HG02623 (cell line): ENCODE results near the gene CD74.
A peak's percentile ranks its signal among the peaks of the same experiment; 100 is the strongest.

Experiments
- ATAC-seq: cut with Tn5 transposase; IDR thresholded peaks from one replicate; pipeline ENCODE4 v1.9.1; 2021; ENCODE audit warnings: moderate library complexity; ENCODE audit not compliant: unreplicated experiment

CD74 gene

GRCh38 chr5:150397782-150398721 lies 14.7 kb downstream of the CD74 start:
- ATAC-seq = no peak

GRCh38 chr5:150397146-150397781 lies 15.4 kb downstream of the CD74 start:
- no peak for ATAC-seq

DNA sequence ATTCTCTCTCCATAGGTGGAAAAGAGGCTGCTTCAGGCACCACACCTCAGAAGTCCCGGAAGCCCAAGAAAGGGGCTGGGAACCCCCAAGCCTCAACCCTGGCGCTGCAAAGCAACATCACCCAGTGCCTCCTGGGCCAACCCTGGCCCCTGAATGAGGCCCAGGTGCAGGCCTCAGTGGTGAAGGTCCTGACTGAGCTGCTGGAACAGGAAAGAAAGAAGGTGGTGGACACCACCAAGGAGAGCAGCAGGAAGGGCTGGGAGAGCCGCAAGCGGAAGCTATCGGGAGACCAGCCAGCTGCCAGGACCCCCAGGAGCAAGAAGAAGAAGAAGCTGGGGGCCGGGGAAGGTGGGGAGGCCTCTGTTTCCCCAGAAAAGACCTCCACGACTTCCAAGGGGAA lies 16.4 kb downstream of the CD74 start:
- ATAC-seq = no peak

- no peak for ATAC-seq
Observed at GRCh38 chr5:150395688-150395975, 17.1 kb downstream of the CD74 start.

DNA sequence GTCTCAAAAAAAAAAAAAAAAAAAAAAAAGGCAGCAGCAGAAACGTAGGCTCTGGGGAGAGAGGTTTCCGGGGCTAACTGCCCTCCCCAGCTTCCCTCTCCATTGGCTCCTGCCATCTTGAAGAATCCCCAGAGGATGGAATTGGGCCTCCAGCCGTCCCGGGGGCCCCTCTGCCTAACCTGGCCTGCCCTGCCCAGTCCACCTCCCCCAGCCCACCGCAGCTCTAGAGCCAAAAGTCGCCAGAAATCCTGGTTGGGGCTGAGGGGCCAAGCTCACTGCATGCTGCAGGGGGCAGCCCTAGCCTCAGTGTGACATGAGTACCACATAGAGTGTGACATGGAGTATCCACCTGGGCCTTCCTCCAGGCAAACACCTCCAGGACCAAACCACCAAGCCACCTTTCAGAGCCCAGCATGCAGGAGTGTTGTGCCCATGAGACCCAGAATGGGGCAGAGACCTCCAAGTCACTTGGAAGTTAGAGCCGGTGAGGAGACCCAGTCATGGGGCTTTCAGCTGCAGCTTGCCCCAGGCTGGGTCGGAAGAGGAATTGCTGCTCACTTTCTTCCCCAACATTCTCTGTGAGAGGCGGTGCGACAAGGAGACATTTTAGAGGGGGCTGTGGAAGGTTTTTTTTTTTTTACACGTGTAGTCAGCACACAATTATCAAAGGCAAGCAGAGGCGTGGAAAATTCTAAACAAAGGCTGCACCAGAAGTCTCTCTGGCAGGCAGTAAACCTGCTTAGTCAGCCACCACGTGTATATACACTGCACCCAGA lies 17.6 kb downstream of the CD74 start:
- no peak for ATAC-seq

DNA sequence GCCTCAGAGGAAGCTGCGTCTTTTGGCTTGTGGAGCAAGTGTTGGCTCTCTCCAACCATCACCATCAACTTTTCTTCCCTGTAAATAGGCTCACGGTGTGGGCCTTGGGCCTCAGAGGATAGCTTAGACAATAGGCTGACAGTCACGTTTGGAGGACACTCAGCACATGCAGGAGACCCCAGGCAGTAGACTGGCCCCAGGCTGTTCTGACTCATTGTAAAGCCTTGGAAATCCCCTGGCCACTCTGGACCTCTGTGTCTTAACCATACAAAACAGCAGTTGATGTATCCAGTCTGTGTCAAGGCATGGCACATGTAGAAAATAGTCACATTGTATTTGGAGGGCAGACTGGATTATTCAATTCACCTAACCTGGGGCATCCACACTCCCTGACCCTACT lies 18.6 kb downstream of the CD74 start:
- peak; percentile 45 for ATAC-seq

- no peak for ATAC-seq
Observed at GRCh38 chr5:150393096-150393645, 19.5 kb downstream of the CD74 start.

DNA sequence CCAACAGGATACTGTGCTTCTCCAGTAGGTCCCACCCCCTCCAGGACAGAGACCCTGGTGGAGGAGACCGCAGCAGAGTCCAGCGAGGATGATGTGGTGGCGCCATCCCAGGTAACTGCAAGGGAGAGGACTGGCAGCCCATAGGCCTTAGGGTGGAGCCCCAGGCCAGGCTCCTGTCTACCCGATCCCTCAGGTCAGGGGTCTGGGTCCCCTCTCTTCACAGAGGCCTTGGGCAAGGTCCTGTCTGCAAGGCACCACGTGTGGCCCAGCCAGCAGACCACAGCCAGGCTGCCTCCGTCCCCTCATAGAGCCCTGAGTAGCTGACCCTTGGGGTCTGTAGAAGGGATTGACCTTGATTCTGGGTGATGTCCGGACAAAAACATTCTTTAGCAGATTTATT lies 20.0 kb downstream of the CD74 start:
- ATAC-seq = no peak

GRCh38 chr5:150391986-150392385 lies 20.7 kb downstream of the CD74 start:
- ATAC-seq = no peak

- no peak for ATAC-seq
Observed at GRCh38 chr5:150391064-150391834, 21.5 kb downstream of the CD74 start.

GRCh38 chr5:150389531-150390266 lies 23.0 kb downstream of the CD74 start:
- no peak for ATAC-seq

GRCh38 chr5:150386024-150386855 lies 26.5 kb downstream of the CD74 start:
- ATAC-seq = no peak

- no peak for ATAC-seq
Observed at GRCh38 chr5:150384701-150385100, 28.0 kb downstream of the CD74 start.

- ATAC-seq = no peak
Observed at GRCh38 chr5:150377964-150378694, 34.6 kb downstream of the CD74 start.

- no peak for ATAC-seq
Observed at GRCh38 chr5:150376799-150377771, 35.6 kb downstream of the CD74 start.

DNA sequence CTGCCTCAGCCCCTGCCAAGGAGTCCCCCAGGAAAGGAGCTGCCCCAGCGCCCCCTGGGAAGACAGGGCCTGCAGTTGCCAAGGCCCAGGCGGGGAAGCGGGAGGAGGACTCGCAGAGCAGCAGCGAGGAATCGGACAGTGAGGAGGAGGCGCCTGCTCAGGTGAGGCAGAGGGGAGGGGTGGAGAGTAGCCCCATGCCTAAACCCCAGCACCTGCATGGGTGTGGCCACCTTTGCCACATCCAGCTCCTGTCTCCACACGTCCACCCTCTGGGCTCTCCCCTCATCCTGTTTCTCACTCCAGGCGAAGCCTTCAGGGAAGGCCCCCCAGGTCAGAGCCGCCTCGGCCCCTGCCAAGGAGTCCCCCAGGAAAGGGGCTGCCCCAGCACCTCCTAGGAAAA lies 38.1 kb downstream of the CD74 start:
- ATAC-seq = no peak

DNA sequence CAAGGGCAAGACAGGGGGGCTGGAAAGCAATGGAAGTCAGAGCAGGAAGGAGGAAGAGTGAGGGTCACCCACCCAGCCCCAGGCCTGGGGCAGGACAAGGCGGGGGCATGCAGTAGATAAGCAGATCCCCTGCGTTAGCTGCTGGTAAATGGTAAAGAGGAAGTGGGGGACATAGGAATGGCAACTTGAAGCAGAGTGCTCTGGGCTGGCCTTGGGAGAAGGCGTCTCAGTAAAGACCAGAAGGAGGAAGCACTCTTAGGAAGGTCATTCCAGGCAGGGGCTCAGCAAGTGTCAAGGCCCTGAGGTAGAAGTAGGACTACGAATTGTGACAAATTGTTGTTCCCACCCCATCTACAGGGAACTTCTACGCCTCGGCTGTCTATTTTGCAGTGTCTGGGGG lies 40.1 kb downstream of the CD74 start:
- ATAC-seq = no peak
